ENCODE measurements around the gene KRT75. TPM values are rescaled to one million over a fixed set of nuclear protein-coding genes. Genes with fewer than 3 reads are reported as not detected.

The KRT75 gene
- total and polyA plus RNA-seq, 2 of the 13 experiments (the other 11 are each of a cell fraction or from before 2014, with no cell fraction given) = not detected

DNA sequence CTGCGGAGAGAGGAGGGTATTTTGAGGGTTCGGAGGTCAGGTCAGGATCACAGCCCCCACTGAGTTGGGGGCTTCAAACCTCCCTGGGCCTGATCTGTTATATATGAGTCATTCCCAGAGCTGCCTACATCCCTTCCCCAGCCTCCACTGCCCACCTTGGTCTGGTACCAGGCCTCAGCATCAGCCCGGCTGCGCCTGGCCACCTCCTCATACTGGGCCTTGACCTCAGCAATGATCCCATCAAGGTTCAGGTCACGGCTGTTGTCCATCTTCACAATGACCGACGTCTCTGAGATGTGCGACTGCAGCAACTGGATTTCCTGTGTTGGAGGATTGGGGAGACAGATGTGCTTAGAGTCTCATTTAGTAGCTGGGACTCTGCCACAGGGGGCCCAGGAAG lies 53.0 kb downstream of the KRT75 start:
- 27% methylated on average over 8 of the region's 8 CpGs for WGBS (ENCODE audit: low lambda C conversion rate)
- Histone ChIP-seq H3K9me3 (ENCODE audit: low read length) (no peaks in the 10 kb centered on the region), H3K4me2 (ENCODE audit: low read depth, low read length) (no peak overlapping the region), H3K9ac (ENCODE audit: insufficient read depth, low read depth, low read length) (no peak overlapping the region), H3K79me2 (ENCODE audit: insufficient read depth, low read length) (no peaks in the 10 kb centered on the region), H3K4me1 (ENCODE audit: insufficient read depth, low read length) (no peaks in the 10 kb centered on the region), H2AFZ (ENCODE audit: low read length) (no peak overlapping the region), H3K36me3 (replicated peaks in 1 of 2; ENCODE audit: control insufficient read depth in 1 of 2, insufficient read depth in 2 of 2, low read length in 2 of 2) (no peaks in the 10 kb centered on the region), H4K20me1 (ENCODE audit: insufficient read depth, low read length) (no peaks in the 10 kb centered on the region), H3K4me3 (replicated peaks in 1 of 3; ENCODE audit: insufficient read depth in 1 of 3, low read depth in 2 of 3, low read length in 3 of 3) (no peak overlapping the region), H3K27me3 (ENCODE audit: control insufficient read depth in 1 of 2, insufficient read depth in 2 of 2, low read length in 2 of 2) (peaks cover 5 to 19% of the 10 kb centered on the region in 2 experiments; a peak in 3 of 5 replicates), H3K27ac (ENCODE audit: extremely low read length, insufficient read depth, low read length) (no peak overlapping the region)
- FAIRE-seq (no peak), DNase-seq (ENCODE audit: low spot score) (no peak), ATAC-seq (no peak)
- TF ChIP-seq ZFP41 (CRISPR knock-in tag; IDR thresholded peaks at IDR 0.05; ENCODE audit: borderline replicate concordance) = no peak
- TF ChIP-seq, protein P1, sequence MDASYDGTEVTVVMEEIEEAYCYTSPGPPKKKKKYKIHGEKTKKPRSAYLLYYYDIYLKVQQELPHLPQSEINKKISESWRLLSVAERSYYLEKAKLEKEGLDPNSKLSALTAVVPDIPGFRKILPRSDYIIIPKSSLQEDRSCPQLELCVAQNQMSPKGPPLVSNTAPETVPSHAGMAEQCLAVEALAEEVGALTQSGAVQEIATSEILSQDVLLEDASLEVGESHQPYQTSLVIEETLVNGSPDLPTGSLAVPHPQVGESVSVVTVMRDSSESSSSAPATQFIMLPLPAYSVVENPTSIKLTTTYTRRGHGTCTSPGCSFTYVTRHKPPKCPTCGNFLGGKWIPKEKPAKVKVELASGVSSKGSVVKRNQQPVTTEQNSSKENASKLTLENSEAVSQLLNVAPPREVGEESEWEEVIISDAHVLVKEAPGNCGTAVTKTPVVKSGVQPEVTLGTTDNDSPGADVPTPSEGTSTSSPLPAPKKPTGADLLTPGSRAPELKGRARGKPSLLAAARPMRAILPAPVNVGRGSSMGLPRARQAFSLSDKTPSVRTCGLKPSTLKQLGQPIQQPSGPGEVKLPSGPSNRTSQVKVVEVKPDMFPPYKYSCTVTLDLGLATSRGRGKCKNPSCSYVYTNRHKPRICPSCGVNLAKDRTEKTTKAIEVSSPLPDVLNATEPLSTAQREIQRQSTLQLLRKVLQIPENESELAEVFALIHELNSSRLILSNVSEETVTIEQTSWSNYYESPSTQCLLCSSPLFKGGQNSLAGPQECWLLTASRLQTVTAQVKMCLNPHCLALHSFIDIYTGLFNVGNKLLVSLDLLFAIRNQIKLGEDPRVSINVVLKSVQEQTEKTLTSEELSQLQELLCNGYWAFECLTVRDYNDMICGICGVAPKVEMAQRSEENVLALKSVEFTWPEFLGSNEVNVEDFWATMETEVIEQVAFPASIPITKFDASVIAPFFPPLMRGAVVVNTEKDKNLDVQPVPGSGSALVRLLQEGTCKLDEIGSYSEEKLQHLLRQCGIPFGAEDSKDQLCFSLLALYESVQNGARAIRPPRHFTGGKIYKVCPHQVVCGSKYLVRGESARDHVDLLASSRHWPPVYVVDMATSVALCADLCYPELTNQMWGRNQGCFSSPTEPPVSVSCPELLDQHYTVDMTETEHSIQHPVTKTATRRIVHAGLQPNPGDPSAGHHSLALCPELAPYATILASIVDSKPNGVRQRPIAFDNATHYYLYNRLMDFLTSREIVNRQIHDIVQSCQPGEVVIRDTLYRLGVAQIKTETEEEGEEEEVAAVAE (CRISPR knock-in tag; IDR thresholded peaks at IDR 0.05; ENCODE audit: borderline replicate concordance) = no peak
- no peak for TF ChIP-seq SRY (CRISPR knock-in tag; IDR thresholded peaks at IDR 0.05)
- no peak for TF ChIP-seq KDM5B (CRISPR knock-in tag; IDR thresholded peaks at IDR 0.05; ENCODE audit: borderline replicate concordance)
- TF ChIP-seq, protein P2, sequence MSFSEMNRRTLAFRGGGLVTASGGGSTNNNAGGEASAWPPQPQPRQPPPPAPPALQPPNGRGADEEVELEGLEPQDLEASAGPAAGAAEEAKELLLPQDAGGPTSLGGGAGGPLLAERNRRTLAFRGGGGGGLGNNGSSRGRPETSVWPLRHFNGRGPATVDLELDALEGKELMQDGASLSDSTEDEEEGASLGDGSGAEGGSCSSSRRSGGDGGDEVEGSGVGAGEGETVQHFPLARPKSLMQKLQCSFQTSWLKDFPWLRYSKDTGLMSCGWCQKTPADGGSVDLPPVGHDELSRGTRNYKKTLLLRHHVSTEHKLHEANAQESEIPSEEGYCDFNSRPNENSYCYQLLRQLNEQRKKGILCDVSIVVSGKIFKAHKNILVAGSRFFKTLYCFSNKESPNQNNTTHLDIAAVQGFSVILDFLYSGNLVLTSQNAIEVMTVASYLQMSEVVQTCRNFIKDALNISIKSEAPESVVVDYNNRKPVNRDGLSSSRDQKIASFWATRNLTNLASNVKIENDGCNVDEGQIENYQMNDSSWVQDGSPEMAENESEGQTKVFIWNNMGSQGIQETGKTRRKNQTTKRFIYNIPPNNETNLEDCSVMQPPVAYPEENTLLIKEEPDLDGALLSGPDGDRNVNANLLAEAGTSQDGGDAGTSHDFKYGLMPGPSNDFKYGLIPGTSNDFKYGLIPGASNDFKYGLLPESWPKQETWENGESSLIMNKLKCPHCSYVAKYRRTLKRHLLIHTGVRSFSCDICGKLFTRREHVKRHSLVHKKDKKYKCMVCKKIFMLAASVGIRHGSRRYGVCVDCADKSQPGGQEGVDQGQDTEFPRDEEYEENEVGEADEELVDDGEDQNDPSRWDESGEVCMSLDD (CRISPR knock-in tag; IDR thresholded peaks at IDR 0.05; ENCODE audit: borderline replicate concordance) = no peak
- TF ChIP-seq ZMYM4 (CRISPR knock-in tag; IDR thresholded peaks at IDR 0.05) = no peak
- TF ChIP-seq, protein P3, sequence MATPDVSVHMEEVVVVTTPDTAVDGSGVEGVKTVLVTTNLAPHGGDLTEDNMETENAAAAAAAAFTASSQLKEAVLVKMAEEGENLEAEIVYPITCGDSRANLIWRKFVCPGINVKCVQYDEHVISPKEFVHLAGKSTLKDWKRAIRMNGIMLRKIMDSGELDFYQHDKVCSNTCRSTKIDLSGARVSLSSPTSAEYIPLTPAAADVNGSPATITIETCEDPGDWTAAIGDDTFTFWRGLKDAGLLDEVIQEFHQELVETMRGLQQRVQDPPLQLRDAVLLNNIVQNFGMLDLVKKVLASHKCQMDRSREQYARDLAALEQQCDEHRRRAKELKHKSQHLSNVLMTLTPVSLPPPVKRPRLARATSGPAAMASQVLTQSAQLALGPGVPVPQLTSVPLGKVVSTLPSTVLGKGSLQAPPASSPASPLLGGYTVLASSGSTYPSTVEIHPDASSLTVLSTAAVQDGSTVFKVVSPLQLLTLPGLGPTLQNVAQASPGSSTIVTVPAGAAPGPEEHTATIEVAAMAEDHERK (CRISPR knock-in tag; IDR thresholded peaks at IDR 0.05; ENCODE audit: low read depth) = no peak
- TF ChIP-seq THAP11 (CRISPR knock-in tag; IDR thresholded peaks at IDR 0.05) = no peak
- no peak for TF ChIP-seq GATAD2A (CRISPR knock-in tag; IDR thresholded peaks at IDR 0.05)
- no peak for TF ChIP-seq SMYD3 (CRISPR knock-in tag; IDR thresholded peaks at IDR 0.05)
- TF ChIP-seq SALL1 (CRISPR knock-in tag; IDR thresholded peaks at IDR 0.05) = no peak
- intact Hi-C loops (cut with micrococcal nuclease; ENCODE audit: unreplicated experiment) (no loop called here), in situ Hi-C loops (cut with HindIII; ENCODE audit: extremely low pct_ligation_motif_present, low pct_unique_long_range_greater_than_20kb) (loop anchor here (25.0 kb wide), 1 partner anchor 606 kb away; no protein-coding TSS in a partner anchor)
- POLR2A ChIA-PET = no interaction called here
- BruUV-seq (replicated peaks) = no TSS peak
- CTCF ChIA-PET (ENCODE audit: low intra/inter-chr PET ratio, low total read pairs) = no interaction called here
